Mucosa of gallbladder (tissue), 1 donor: ENCODE results near the gene PF4V1. TPM values are rescaled to one million over a fixed set of nuclear protein-coding genes. Genes with fewer than 3 reads are reported as not detected.

ENCODE experiments used
- DNase-seq: peaks from one replicate; pipeline ENCODE4 v3.0.0-alpha.2; 2020; ENCODE audit warnings: low spot score
- total RNA-seq: library from RNA; stranded (reverse); gene quantifications from one replicate; pipeline ENCODE4 v1.2.1, GENCODE V29; 2021
- donor health status: DM: no; HTN: no; CAD: no.

The PF4V1 gene, protein sequence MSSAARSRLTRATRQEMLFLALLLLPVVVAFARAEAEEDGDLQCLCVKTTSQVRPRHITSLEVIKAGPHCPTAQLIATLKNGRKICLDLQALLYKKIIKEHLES
- total RNA-seq = not detected

- DNase-seq = no peak
Measured at GRCh38 chr4:73853246-73853704, at the start of gene PF4V1. TSS of gene PF4V1 (plus strand) at chr4:73853296. CDS start at chr4:73853363, 67 bp downstream.

DNA sequence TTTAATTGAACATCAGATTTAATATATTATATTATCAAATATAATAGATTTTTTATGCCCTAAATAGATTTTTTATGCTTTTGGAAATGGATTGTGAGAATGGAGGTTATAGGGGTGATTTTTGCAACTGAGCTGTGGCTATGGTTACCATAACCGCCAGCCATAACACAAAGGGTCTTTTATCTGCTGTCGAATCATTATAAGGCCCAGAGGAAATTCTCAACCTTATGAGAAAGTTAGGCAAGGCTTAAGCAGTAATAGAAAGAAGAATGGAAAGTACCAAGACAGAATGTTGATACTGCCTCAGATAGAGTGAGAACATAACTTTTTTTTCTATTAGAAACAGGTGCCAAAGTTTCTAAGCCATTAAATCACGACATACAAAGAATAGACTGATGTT lies 42.9 kb upstream of the PF4V1 start:
- no peak for DNase-seq

DNA sequence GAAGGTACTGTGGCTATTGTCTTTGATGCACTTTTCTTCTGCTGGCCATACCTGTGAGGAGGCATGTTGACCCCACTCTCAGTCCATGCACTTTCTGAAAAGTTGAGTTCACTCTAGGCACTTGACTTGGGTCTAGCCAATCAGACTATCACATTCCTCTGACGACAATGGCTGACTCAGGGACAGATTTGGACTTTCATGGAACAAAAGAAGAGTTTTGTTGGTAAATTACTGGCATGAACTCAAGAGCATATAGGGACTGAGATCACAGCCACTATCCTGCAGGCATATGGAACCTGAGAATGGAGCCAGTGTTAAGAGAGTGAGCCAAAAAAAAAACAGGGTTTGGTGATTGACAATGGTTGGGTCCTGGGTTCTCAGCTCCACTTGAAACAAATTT lies 41.3 kb upstream of the PF4V1 start:
- no peak for DNase-seq

GRCh38 chr4:73814679-73815078 lies 38.4 kb upstream of the PF4V1 start:
- DNase-seq = no peak

GRCh38 chr4:73815145-73815544 lies 38.0 kb upstream of the PF4V1 start:
- DNase-seq = no peak

- no peak for DNase-seq
Measured at GRCh38 chr4:73816814-73817213, 36.3 kb upstream of the PF4V1 start.

- no peak for DNase-seq
Measured at GRCh38 chr4:73817341-73817740, 35.8 kb upstream of the PF4V1 start.

DNA sequence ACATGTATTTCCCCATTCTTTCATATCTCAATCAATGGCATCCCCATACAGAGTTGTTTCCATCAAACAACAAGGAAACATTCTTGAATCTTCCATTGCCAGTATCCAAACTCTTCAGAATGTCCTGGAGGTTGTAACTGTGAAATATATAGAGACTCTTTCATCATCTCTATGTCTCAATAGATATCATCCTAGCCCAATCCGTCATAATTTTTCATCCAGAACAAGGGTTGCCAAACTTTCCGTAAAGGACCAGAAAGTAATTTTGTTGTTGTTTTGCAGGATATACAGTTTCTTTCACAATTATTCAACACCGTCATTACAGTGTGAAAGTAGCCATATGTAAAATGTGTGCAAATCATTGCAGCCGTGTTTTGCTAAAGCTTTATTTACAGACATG lies 31.8 kb upstream of the PF4V1 start:
- DNase-seq = no peak

GRCh38 chr4:73822389-73822788 lies 30.7 kb upstream of the PF4V1 start:
- DNase-seq = no peak

DNA sequence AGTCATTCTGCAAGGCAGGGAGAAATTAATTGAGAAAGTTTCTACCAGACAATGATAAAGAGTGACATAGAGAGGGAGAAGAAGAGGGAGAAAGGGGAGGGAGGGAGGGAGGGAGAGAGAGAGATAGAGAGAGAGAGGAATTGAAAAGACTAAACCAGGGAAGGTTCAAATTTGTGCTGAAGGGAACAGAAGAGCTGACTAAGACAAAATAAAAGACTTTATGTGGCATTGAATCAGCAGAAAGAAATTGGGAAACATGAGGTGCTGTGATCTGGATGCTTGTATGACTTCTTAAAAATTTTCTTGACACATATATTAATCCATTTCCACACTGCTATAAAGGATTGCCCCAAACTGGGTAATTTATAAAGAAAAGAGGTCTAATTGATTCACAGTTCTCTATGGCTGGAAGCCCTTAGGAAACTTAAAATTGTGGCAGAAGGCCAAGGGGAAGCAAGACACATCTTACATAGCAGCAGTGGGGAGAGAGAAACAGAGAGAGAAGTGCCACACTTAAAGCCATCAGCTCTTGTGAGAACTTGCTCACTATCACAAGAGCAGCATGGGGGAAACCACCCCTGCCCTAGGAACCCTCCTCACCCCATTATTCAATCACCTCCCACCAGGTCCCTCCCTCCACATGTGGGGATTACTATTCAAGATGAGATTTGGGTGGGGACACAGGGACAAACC lies 30.1 kb upstream of the PF4V1 start:
- DNase-seq = no peak

- no peak for DNase-seq
Measured at GRCh38 chr4:73823760-73824159, 29.3 kb upstream of the PF4V1 start.

GRCh38 chr4:73828956-73829355 lies 24.1 kb upstream of the PF4V1 start:
- no peak for DNase-seq

GRCh38 chr4:73831569-73831968 lies 21.5 kb upstream of the PF4V1 start:
- DNase-seq = no peak

DNA sequence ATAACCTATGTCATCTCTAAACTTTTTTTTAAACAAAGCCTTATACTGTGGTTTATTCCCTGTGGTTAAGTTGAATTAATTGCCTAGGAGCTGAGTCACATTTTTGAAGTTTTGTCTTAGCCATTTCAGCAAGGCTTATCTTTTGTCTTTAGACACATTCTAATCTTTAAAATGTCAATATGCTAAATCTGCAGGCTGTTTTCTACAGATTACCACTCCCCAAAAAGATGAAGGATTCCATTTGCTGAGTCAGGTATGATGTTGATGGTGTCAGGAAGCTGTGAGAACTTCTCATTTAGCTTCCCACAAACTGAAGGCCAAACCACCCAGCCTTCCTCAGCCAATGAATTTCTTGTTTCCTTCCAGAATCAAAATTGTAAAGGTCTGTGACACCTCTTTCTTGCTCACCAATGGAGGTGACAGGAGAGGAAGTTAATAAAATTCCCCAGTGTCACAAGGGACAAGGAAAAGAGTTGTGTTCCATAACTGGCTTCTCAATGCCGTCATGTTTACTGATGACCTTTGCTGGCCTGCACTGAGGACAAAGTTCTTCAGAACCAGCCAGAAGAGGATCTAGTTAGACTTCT lies 20.4 kb upstream of the PF4V1 start:
- DNase-seq = no peak

GRCh38 chr4:73836373-73837279 lies 16.5 kb upstream of the PF4V1 start, which contains the start of gene CXCL6:
TSS of gene CXCL6 (plus strand) at chr4:73836678. CDS start at chr4:73836751, 73 bp downstream.
- no peak for DNase-seq

DNA sequence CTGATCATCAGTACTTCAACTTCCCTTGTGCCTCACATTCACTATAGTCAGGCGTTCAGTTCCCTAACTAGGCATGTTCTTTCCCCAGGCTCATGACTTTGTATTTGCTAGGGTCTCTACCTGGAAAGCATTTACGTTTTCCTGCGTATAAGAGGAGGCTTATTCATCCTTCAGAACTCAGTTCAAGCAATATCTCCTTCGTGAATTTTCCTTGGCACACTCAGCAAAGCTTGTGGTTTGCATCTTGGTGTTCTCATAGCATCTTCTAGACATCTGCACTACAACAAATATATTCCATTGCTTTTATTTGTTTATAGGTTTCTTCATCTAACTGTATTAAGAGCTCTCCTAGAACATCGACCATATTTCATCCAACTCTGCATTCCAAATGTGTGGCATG lies 14.0 kb upstream of the PF4V1 start:
- no peak for DNase-seq

DNA sequence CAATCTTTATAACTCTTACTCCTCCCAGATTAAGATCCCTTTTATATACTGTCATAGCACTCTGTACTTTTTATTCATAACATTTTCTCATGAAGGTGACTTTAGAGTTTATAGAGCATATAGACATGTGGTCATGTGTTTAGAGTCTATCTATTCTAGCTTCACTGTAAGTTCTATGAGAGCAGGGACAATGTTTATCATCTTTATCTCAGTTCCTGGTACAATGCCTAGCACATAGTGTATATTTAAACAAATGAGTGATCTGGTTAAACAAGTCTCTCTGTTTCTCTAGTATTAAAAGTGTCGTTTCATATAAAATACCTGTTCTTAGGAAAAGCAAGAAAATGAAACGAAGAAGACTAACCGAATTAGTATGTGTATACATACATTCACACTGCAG lies 13.4 kb upstream of the PF4V1 start:
- no peak for DNase-seq

DNA sequence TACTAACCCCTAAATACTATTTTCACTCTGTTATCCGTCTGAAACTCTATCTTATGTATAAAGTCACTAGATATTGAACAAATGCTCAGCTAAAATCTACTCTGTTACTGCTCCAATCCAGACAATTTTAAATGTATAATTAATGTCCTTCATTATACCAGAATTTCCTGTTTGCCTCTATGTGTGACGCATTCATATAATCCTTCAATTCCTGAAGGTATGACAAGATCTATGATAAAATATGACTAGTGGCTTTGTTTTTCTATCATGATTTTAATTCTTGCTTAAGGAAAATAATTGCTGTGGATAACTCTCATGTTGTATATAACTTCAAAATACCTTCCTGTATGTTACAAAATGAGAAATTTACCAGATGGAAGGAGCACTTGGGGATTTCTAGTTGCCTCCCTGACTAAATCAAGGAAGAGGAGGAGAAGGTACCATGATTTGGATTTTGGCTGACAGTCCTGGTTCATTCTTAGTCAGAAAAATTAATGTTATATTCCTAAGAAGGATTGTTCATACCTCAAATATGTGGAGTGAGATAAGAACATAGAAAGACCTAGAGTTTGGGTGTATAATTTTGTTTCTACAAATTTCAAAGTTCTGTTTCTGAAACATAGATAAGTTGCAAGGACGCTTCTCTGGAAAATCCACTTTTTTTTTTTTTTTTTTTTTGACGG lies 11.7 kb upstream of the PF4V1 start:
- no peak for DNase-seq

DNA sequence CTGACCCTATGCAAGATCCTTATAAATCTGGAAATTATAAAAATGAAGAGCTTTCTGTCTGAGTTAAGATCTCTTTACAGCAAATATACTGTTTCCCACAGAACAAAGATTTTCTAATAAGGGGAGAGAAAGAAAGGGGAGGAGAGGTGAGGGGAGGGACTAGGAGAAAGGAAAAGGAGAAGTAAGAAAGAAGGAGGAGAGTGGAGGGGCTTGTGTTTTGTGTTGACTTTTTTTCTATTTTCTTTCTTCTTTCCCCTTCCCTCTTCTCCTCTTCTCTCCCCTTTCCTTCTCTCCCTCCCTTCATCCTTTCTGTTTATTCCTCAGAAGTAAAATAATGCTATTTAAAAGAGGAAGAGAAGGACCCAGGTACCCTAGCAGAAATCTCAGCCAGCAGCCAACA lies 10.4 kb upstream of the PF4V1 start:
- DNase-seq = no peak

GRCh38 chr4:73843369-73843768 lies 9.7 kb upstream of the PF4V1 start:
- DNase-seq = no peak

GRCh38 chr4:73844345-73844744 lies 8.8 kb upstream of the PF4V1 start:
- DNase-seq = no peak

DNA sequence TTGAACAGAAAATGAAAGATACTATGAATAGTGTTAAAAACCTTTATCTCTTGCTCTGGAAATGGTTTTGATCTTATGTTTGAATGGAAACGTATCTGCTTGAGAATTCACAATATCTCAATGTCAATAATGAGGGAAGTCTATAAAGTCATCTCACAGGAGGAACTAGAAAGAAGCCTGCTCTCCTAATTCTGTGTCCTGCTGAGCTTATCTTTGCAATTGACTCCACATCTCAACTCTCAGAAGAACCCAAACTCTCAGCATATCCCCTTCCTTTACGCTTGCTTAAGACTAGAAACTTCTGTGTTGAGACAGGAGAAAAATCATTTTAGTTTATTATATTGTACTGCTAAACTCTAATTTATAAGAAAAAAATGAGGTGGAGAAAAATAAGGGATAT lies 8.3 kb upstream of the PF4V1 start:
- DNase-seq = no peak
